PC-3 (cell line): ENCODE results near the gene SEC14L1.

ENCODE experiments used
- EZH2 ChIP-seq: fragments of 300-600 bp; sonication (generic); IDR thresholded peaks from one replicate; pipeline ENCODE4 v1.6.1; 2017; ENCODE audit warnings: antibody characterized with exemption, mild to moderate bottlenecking, low read length; ENCODE audit not compliant: unreplicated experiment
- EZH2phosphoT487 ChIP-seq: fragments of 300-600 bp; sonication (generic); IDR thresholded peaks from 2 replicates; pipeline ENCODE4 v1.6.1; 2018; ENCODE audit warnings: mild to moderate bottlenecking, antibody characterized with exemption, low read length, borderline replicate concordance
- TF ChIP-seq, protein P1 (sequence below): fragments of 300-600 bp; sonication (generic); conservative IDR thresholded peaks from 2 replicates; pipeline ENCODE4 v1.5.1; 2017; ENCODE audit warnings: antibody characterized with exemption, low read depth, mild to moderate bottlenecking, low read length

DNA sequence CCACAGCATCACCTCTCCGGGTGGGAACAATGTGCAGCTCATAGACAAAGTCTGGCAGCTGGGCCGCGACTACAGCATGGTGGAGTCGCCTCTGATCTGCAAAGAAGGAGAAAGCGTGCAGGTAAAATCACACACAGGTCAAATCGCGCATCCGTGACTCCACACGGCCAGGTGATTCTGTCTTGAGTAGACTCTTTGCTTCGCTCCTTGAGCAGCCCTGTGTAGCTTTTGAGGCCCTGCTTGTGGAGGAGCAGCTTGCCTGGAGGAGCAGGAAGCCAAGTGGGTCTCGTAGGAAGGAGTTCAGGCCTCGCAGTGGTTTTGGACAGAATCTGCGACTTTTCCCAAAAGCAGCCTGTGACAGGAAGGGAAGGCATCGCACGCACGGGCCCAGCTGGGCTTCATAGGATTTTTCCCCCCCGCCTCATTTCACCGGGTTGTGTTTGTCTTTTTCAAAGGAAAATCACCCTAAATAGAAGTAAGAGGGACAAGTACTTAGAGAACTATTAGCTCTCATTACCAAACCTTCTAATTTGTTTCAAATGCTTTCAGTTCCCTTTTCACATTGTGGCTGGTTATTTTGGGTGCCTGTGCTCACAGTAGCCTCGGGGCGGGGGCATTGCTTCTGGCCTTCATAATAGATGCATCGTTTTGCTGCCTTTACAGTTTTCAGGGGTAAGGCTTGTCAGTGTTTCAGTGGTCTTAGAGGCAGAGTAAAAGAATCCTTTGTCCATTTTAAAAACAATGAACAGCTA, 71.5 kb downstream of the SEC14L1 start:
- TF ChIP-seq, protein P1, sequence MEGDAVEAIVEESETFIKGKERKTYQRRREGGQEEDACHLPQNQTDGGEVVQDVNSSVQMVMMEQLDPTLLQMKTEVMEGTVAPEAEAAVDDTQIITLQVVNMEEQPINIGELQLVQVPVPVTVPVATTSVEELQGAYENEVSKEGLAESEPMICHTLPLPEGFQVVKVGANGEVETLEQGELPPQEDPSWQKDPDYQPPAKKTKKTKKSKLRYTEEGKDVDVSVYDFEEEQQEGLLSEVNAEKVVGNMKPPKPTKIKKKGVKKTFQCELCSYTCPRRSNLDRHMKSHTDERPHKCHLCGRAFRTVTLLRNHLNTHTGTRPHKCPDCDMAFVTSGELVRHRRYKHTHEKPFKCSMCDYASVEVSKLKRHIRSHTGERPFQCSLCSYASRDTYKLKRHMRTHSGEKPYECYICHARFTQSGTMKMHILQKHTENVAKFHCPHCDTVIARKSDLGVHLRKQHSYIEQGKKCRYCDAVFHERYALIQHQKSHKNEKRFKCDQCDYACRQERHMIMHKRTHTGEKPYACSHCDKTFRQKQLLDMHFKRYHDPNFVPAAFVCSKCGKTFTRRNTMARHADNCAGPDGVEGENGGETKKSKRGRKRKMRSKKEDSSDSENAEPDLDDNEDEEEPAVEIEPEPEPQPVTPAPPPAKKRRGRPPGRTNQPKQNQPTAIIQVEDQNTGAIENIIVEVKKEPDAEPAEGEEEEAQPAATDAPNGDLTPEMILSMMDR = no peak
- TF ChIP-seq EZH2phosphoT487 (no peak), EZH2 (no peak)
